Epithelial cell of esophagus (primary cell): Measurements from ENCODE around the gene TMTC2.

ENCODE experiments used
- DNase-seq: peaks from one replicate; pipeline ENCODE4 v3.0.0; 2010; ENCODE audit warnings: low read depth
- H3K4me3 ChIP-seq: 2 replicates; pipeline ENCODE4 v1.5.1; 2011; ENCODE audit warnings: mild to moderate bottlenecking, low read length, control low read depth
- TF ChIP-seq, protein P1 (sequence below): IDR thresholded peaks from 2 replicates; pipeline ENCODE4 v1.5.1; 2011; ENCODE audit warnings: low read depth, mild to moderate bottlenecking, low read length, control low read depth, inconsistent platforms; ENCODE audit not compliant: insufficient read depth; ENCODE audit errors: missing control alignments

The TMTC2 gene

DNA sequence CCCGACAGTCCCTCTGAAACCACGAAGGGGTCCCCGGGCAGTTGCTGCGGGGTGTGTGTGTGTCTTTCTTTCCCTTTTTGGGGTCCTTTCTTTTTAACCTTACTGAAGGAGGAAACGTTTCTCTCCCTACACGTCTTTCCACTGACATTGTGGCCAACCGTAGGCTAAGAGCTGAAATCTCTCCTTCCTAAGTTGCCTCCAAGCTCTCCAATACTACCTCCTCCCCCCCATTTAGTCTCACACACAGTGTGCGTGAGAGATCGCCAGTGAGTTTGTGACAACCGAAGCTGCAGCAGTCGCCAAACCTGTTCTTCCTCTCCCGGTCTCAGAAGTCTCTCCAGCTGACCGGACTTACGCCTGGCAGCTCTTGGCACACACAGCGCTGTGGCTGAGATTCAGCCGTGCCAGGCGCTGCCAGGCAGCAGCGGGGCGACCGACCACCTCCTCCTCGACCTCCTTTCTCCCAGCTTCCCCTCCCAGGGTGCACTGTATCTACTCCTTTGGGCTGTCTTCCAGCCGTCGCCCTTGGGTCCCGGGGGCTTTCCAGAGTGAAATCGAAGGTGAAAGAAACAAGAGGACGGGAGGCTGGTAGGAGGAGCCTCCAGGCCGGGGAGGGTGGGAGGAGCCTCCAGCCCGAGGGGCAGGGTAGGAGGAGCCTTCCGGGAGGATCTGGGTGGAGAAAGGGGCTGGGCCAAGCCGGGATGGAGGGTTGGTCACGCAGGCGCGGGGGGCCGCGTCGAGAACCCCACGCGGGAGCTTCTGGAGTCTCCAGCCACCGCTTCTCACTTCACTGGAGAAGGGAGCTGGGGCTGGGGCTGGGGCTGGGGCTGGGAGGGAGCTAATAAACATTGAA is at the start of gene TMTC2:
Gene TMTC2, plus strand, starts transcription at position 739 of the 853 bp plus-strand sequence.
- H3K4me3 ChIP-seq, result peak within 1 kb of the TSS; percentile 74
- DNase-seq, result peak; percentile 95
- TF ChIP-seq, protein P1, sequence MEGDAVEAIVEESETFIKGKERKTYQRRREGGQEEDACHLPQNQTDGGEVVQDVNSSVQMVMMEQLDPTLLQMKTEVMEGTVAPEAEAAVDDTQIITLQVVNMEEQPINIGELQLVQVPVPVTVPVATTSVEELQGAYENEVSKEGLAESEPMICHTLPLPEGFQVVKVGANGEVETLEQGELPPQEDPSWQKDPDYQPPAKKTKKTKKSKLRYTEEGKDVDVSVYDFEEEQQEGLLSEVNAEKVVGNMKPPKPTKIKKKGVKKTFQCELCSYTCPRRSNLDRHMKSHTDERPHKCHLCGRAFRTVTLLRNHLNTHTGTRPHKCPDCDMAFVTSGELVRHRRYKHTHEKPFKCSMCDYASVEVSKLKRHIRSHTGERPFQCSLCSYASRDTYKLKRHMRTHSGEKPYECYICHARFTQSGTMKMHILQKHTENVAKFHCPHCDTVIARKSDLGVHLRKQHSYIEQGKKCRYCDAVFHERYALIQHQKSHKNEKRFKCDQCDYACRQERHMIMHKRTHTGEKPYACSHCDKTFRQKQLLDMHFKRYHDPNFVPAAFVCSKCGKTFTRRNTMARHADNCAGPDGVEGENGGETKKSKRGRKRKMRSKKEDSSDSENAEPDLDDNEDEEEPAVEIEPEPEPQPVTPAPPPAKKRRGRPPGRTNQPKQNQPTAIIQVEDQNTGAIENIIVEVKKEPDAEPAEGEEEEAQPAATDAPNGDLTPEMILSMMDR, result peak; percentile 1

DNA sequence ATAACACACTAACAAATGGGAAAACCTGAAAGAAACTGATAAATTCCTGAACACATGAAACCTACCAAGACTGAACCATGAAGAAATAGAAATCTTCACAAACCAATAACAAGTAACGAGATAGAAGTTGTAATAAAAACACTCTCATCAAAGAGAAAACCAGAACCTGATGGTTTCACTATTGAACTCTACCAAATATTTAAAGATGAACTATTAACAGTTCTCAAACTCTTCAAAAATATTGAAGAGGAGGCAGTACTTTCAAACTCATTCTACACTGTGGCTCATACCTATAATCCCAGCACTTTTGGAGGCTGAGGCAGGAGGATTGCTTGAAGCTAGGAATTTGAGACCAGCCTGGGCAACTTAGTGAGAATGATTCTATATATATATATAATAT is 48.4 kb upstream of the TMTC2 start:
- TF ChIP-seq, protein P1, result no peak
- H3K4me3 ChIP-seq, result no peak overlapping the region
- no peak for DNase-seq

DNA sequence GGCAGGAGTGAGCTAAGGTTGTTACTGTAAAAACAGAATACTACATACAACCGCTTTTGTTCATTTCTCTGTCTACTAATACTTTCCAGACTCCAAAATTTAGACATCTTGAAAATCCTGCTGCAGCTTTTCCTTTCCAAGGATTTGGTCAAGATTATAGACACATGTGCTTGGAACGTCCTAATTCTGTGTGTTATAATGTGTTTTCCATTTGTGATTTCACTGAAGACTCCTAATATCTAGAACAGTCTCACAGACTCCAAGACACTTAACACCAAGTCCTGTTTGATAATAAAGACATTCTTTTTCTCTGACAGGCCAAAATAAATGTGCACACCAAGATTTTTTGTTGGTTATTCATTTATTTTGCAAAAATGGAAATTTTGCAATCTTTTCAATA is 41.8 kb upstream of the TMTC2 start:
- TF ChIP-seq, protein P1, result no peak
- H3K4me3 ChIP-seq, result no peak overlapping the region
- no peak for DNase-seq

DNA sequence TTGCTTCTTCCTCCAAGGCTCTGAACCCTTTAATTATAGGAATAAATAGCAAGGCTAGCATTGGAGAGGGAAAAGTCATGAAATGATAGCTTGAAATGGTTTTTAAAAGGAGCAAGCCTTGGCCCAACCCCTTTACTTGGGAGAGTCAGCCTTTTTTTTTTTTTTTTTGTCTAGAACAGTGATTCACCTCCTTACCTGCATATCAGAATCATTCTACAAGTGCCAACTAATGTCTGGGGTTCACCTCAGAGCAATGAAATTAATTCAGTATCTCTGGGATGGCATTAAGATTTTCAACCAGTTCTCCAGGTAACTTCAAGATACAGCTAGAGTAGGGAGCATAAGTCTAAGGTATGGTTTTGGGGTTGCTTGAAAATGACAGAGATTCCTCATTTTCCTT is 41.3 kb upstream of the TMTC2 start:
- TF ChIP-seq, protein P1, result no peak
- DNase-seq, result peak; percentile 66
- H3K4me3 ChIP-seq, result no peak overlapping the region

DNA sequence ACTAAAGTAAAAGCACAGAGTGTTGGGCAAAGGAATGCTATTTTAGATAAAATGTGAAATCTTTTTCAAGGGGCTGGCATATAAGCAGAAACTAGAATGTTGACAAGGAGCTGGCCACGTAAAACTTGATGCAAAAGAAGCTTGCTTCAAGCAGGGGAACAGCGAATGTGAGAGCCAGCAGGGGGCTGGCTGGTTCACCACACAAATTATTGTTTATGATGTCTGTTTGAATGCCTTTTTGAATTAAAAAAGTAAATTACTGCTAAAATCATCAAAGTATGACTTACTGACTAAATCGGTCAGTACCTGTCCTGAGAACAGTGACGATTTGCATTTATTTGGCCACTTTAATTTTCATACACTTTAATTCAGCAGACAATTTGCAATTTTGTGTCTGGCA is 38.9 kb upstream of the TMTC2 start:
- no peak overlapping the region for H3K4me3 ChIP-seq
- DNase-seq, result no peak
- TF ChIP-seq, protein P1, result no peak

DNA sequence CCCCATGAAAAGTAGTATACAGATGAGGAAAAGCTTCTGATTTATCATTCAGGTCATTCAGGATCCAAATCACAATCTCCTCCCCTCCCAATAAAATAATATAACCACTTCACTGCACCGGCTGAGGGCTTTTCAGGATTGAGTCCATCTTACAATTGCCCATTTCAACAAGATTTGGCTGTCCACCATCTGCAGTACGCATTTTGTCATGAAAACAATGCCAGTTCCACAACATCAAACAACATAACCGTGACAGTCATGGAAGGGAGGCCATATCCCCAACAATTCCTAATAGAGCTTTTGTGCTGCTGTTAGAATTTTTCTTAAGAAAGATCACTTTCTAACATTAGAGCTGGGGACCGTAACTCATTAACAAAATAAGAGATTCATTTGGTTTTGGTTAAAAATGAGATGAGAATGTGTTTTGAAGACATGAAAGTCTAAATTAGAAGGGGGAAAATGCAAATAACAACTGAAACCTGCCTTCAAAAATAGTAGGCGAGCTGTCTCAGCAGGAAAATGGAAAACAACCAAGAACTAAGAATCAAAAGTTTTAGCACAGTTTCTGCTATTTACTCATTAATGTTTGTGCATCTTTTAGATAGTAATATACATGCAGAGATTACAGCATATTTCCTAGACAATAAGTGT is 38.3 kb upstream of the TMTC2 start:
- no peak overlapping the region for H3K4me3 ChIP-seq
- TF ChIP-seq, protein P1, result no peak
- no peak for DNase-seq
